Osteocyte (in vitro differentiated cells): Measurements from ENCODE around the gene GABRD. TPM values are rescaled to one million over a fixed set of nuclear protein-coding genes. Genes with fewer than 3 reads are reported as not detected.

ENCODE experiments used
- DNase-seq: peaks from one replicate; pipeline ENCODE4 v3.0.0; 2021; ENCODE audit warnings: mixed read lengths; ENCODE audit not compliant: unreplicated experiment; ENCODE audit errors: extremely low spot score
- H3K27ac Mint-ChIP-seq: one replicate; pipeline ENCODE4 v1.8.0; 2021; ENCODE audit warnings: mild to moderate bottlenecking, mixed read lengths; ENCODE audit not compliant: unreplicated experiment
- H3K27me3 Mint-ChIP-seq: one replicate; pipeline ENCODE4 v1.8.0; 2021; ENCODE audit warnings: mixed read lengths; ENCODE audit not compliant: unreplicated experiment
- H3K36me3 Mint-ChIP-seq: one replicate; pipeline ENCODE4 v1.8.0; 2021; ENCODE audit warnings: mixed read lengths; ENCODE audit not compliant: unreplicated experiment
- H3K4me1 Mint-ChIP-seq: one replicate; pipeline ENCODE4 v1.8.0; 2021; ENCODE audit warnings: mixed read lengths; ENCODE audit not compliant: unreplicated experiment
- H3K4me3 Mint-ChIP-seq: one replicate; pipeline ENCODE4 v1.8.0; 2021; ENCODE audit warnings: mild to moderate bottlenecking, moderate library complexity, mixed read lengths; ENCODE audit not compliant: unreplicated experiment
- H3K9me3 Mint-ChIP-seq: one replicate; pipeline ENCODE4 v1.8.0; 2021; ENCODE audit warnings: mixed read lengths; ENCODE audit not compliant: unreplicated experiment
- CTCF ChIP-seq: fragments of 200-600 bp; sonication (generic); IDR thresholded peaks from 2 replicates; pipeline ENCODE4 v1.5.0; 2021; ENCODE audit warnings: antibody characterized with exemption, mild to moderate bottlenecking, moderate library complexity
- total RNA-seq: library from RNA; stranded (reverse); gene quantifications from 2 replicates; pipeline ENCODE4 v1.2.1, GENCODE V29; 2021

The GABRD gene
- total RNA-seq, 1 donor from 2014 or later = not detected

GRCh38 chr1:1988061-1988945 lies 30.8 kb upstream of the GABRD start:
- no peak for TF ChIP-seq CTCF
- no peak for DNase-seq
- Mint-ChIP-seq H3K27me3 (peaks cover 16% of the 10 kb centered on the region), H3K36me3 (no peaks in the 10 kb centered on the region), H3K27ac (no peak overlapping the region), H3K9me3 (no peaks in the 10 kb centered on the region), H3K4me3 (no peak overlapping the region), H3K4me1 (no peaks in the 10 kb centered on the region)

- no peaks in the 10 kb centered on the region for H3K9me3 Mint-ChIP-seq
- H3K27ac Mint-ChIP-seq = no peak overlapping the region
- peaks cover 16% of the 10 kb centered on the region for H3K27me3 Mint-ChIP-seq
- no peak for DNase-seq
- no peak for TF ChIP-seq CTCF
- H3K4me3 Mint-ChIP-seq = no peak overlapping the region
- no peaks in the 10 kb centered on the region for H3K4me1 Mint-ChIP-seq
- H3K36me3 Mint-ChIP-seq = no peaks in the 10 kb centered on the region
Measured at GRCh38 chr1:1989102-1989542, 30.0 kb upstream of the GABRD start.

GRCh38 chr1:1989789-1990188 lies 29.4 kb upstream of the GABRD start:
- Mint-ChIP-seq H3K27me3 (peaks cover 23% of the 10 kb centered on the region), H3K4me1 (no peaks in the 10 kb centered on the region), H3K9me3 (no peaks in the 10 kb centered on the region), H3K36me3 (no peaks in the 10 kb centered on the region), H3K4me3 (no peak overlapping the region), H3K27ac (no peak overlapping the region)
- TF ChIP-seq CTCF = no peak
- no peak for DNase-seq

GRCh38 chr1:1990222-1990621 lies 28.9 kb upstream of the GABRD start:
- Mint-ChIP-seq H3K27me3 (peaks cover 25% of the 10 kb centered on the region), H3K9me3 (no peaks in the 10 kb centered on the region), H3K4me1 (no peaks in the 10 kb centered on the region), H3K36me3 (no peaks in the 10 kb centered on the region), H3K27ac (no peak overlapping the region), H3K4me3 (no peak overlapping the region)
- no peak for TF ChIP-seq CTCF
- no peak for DNase-seq

- no peaks in the 10 kb centered on the region for H3K4me1 Mint-ChIP-seq
- DNase-seq = no peak
Measured at GRCh38 chr1:1994536-1994935, 24.6 kb upstream of the GABRD start.

More at GRCh38 chr1:1994536-1994935, 24.6 kb upstream of the GABRD start:
- peaks cover 35% of the 10 kb centered on the region for H3K27me3 Mint-ChIP-seq
- H3K36me3 Mint-ChIP-seq = no peaks in the 10 kb centered on the region
- TF ChIP-seq CTCF = no peak
- H3K9me3 Mint-ChIP-seq = no peaks in the 10 kb centered on the region
- no peak overlapping the region for H3K27ac Mint-ChIP-seq
- H3K4me3 Mint-ChIP-seq = no peak overlapping the region
